ENCODE data around the gene RAB24.

GRCh38 chr5:177288191-177288590 is 15.3 kb downstream of the RAB24 start:
- TF ChIP-seq CTCF (IDR thresholded peaks at IDR 0.05; ENCODE audit: insufficient read depth, low read length, poor library complexity, severe bottlenecking): no peak
- TF ChIP-seq EZH2phosphoT487 (conservative IDR thresholded peaks at IDR 0.05; ENCODE audit: low read length): no peak

Data from SU-DHL-6 (cell line).